Measurements from ENCODE around the gene ABHD1.
A peak's percentile ranks its signal among the peaks of the same experiment; 100 is the strongest.
"Not testable (repeated sequence)": the region's sequence is repeated elsewhere in the genome, so short reads cannot be mapped to it uniquely, and the experiment has no call there.

Gene ABHD1

DNA sequence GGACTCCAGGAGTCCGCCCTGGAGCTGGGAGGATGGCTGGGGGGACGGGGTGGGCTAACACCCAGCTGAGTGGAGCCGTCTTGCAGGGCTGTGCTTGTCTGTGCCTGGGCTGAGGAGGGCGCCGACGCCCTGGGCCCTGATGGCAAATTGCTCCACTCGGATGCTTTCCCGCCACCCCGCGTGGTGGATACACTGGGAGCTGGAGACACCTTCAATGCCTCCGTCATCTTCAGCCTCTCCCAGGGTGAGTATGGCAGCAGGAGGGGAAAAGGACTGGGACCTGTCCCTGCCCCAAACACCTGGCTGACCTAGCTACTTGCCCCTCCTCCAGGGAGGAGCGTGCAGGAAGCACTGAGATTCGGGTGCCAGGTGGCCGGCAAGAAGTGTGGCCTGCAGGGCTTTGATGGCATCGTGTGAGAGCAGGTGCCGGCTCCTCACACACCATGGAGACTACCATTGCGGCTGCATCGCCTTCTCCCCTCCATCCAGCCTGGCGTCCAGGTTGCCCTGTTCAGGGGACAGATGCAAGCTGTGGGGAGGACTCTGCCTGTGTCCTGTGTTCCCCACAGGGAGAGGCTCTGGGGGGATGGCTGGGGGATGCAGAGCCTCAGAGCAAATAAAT lies 24.2 kb upstream of the ABHD1 start:
- no peak for FAIRE-seq
- TF ChIP-seq TAF1 (IDR thresholded peaks at IDR 0.05; ENCODE audit: borderline replicate concordance, low read depth, low read length) (no peak), POLR2AphosphoS5 (IDR thresholded peaks at IDR 0.05; ENCODE audit: low read depth, low read length) (no peak), POLR2A (IDR thresholded peaks at IDR 0.05; ENCODE audit: low read depth, low read length) (no peak)
- no peak for DNase-seq (ENCODE audit: insufficient read length)

GRCh38 chr2:27100036-27100435 lies 23.6 kb upstream of the ABHD1 start:
- DNase-seq (ENCODE audit: insufficient read length), result no peak
- no peak for FAIRE-seq
- TF ChIP-seq POLR2A (IDR thresholded peaks at IDR 0.05; ENCODE audit: low read depth, low read length) (no peak), POLR2AphosphoS5 (IDR thresholded peaks at IDR 0.05; ENCODE audit: low read depth, low read length) (no peak), TAF1 (IDR thresholded peaks at IDR 0.05; ENCODE audit: borderline replicate concordance, low read depth, low read length) (no peak)

GRCh38 chr2:27102329-27102728 lies 21.3 kb upstream of the ABHD1 start:
- DNase-seq (ENCODE audit: insufficient read length), result no peak
- FAIRE-seq, result no peak
- TF ChIP-seq POLR2A (IDR thresholded peaks at IDR 0.05; ENCODE audit: low read depth, low read length) (no peak), POLR2AphosphoS5 (IDR thresholded peaks at IDR 0.05; ENCODE audit: low read depth, low read length) (no peak), TAF1 (IDR thresholded peaks at IDR 0.05; ENCODE audit: borderline replicate concordance, low read depth, low read length) (no peak)

DNA sequence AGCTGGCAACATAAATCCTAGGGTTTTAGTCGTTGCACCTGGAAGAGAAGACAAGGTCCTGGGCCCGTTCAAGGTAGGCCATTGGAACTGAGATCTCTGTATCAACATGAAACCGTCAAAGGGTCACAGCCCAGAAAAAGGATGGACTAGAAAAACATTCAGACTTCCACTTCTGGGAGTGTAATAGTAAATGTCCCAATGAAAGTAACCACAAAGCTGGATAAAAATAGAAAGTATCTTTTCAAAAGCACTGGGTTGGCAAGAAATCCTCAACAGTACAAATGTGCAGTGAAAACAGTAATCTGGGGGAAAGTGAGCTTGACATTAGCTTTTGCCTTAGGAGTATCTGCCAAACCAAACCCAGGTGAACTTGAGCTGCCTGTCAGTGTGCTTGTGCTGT lies 17.6 kb upstream of the ABHD1 start:
- TF ChIP-seq POLR2AphosphoS5 (IDR thresholded peaks at IDR 0.05; ENCODE audit: low read depth, low read length), result no peak
- TF ChIP-seq POLR2A (IDR thresholded peaks at IDR 0.05; ENCODE audit: low read depth, low read length), result no peak
- no peak for TF ChIP-seq TAF1 (IDR thresholded peaks at IDR 0.05; ENCODE audit: borderline replicate concordance, low read depth, low read length)
- FAIRE-seq (no peak), DNase-seq (ENCODE audit: insufficient read length) (no peak)

DNA sequence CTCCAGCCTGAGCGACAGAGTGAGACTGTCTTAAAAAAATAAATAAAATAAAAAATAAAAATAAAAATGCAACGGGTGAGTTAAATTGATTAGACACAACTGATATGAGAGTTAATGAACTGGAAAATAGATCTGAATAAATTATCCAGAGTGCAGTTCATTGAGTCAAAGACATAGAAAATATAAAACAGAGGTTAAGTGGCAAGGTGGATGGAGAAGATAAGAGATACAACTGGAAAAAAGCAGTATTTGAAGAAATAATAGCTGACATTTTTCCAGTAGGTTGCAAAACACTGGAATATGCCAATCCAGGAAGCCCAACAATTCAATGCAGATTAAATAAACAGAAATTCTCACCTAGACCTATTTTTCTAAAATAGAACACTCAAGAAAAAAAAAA lies 15.4 kb upstream of the ABHD1 start:
- no peak for FAIRE-seq
- TF ChIP-seq POLR2A (IDR thresholded peaks at IDR 0.05; ENCODE audit: low read depth, low read length) (no peak), TAF1 (IDR thresholded peaks at IDR 0.05; ENCODE audit: borderline replicate concordance, low read depth, low read length) (no peak)
- DNase-seq (ENCODE audit: insufficient read length), result no peak

GRCh38 chr2:27109083-27109482 lies 14.5 kb upstream of the ABHD1 start:
- TF ChIP-seq POLR2AphosphoS5 (IDR thresholded peaks at IDR 0.05; ENCODE audit: low read depth, low read length) (no peak), POLR2A (IDR thresholded peaks at IDR 0.05; ENCODE audit: low read depth, low read length) (no peak), TAF1 (IDR thresholded peaks at IDR 0.05; ENCODE audit: borderline replicate concordance, low read depth, low read length) (no peak)
- FAIRE-seq, result no peak
- no peak for DNase-seq (ENCODE audit: insufficient read length)

DNA sequence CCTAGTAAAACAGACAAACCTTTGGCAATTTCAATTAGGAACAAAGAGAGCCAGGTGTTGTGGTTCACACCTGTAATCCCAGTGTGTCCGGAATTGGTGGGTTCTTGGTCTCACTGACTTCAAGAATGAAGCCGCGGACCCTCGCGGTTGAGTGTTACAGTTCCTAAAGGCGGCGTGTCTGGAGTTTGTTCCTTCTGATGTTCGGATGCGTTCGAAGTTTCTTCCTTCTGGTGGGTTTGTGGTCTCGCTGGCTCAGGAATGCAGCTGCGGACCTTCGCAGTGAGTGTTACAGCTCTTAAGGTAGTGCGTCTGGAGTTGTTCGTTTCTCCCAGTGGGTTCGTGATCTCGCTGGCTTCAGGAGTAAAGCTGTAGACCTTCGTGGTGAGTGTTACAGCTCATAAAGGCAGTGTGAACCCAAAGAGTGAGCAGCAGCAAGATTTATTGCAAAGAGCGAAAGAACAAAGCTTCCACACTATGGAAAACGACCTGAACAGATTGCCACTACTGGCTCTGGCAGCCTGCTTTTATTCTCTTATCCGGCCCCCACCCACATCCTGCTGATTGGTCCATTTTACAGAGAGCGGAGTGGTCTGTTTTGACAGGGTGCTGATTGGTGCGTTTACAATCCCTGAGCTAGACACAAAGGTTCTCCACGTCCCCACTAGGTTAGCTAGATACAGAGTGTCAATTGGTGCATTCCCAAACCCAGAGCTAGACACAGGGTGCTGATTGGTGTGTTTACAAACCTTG lies 12.8 kb upstream of the ABHD1 start:
- DNase-seq (ENCODE audit: insufficient read length); FAIRE-seq: not testable (repeated sequence)

- FAIRE-seq; DNase-seq (ENCODE audit: insufficient read length): not testable (repeated sequence)
Observed at GRCh38 chr2:27111392-27112078, 12.1 kb upstream of the ABHD1 start.

DNA sequence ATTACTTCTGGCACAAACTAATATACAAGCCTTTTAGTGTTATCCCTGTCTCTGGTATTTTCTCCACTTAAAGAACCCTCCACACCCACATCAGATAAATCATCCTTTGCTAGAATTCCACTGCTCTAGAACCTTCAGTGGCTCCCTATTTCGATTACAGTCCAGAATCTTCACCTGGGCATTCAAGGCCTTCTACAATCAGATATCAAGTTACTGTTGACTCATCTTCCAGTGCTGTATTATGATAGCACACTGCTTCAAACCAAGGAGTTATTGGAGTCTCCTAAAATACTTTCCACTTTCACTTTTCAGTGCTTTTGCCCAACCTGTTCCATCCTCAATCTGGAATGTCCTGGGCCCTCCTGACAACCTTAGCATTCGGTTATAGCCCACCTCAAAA lies 8.1 kb upstream of the ABHD1 start:
- no peak for DNase-seq (ENCODE audit: insufficient read length)
- TF ChIP-seq POLR2A (IDR thresholded peaks at IDR 0.05; ENCODE audit: low read depth, low read length), result no peak
- TF ChIP-seq TAF1 (IDR thresholded peaks at IDR 0.05; ENCODE audit: borderline replicate concordance, low read depth, low read length), result no peak
- TF ChIP-seq POLR2AphosphoS5 (IDR thresholded peaks at IDR 0.05; ENCODE audit: low read depth, low read length), result no peak
- no peak for FAIRE-seq

- DNase-seq (ENCODE audit: insufficient read length), result no peak
- TF ChIP-seq POLR2AphosphoS5 (IDR thresholded peaks at IDR 0.05; ENCODE audit: low read depth, low read length), result no peak
- no peak for TF ChIP-seq POLR2A (IDR thresholded peaks at IDR 0.05; ENCODE audit: low read depth, low read length)
- TF ChIP-seq TAF1 (IDR thresholded peaks at IDR 0.05; ENCODE audit: borderline replicate concordance, low read depth, low read length), result no peak
- no peak for FAIRE-seq
Observed at GRCh38 chr2:27117995-27118524, 5.6 kb upstream of the ABHD1 start.

- no peak for TF ChIP-seq TAF1 (IDR thresholded peaks at IDR 0.05; ENCODE audit: borderline replicate concordance, low read depth, low read length)
- no peak for TF ChIP-seq POLR2A (IDR thresholded peaks at IDR 0.05; ENCODE audit: low read depth, low read length)
- TF ChIP-seq POLR2AphosphoS5 (IDR thresholded peaks at IDR 0.05; ENCODE audit: low read depth, low read length), result no peak
- no peak for DNase-seq (ENCODE audit: insufficient read length)
- peak; percentile 74 for FAIRE-seq
Observed at GRCh38 chr2:27118525-27119329, 4.9 kb upstream of the ABHD1 start, which contains the start of gene CGREF1. Gene CGREF1 (minus strand): TSS chr2:27119128. CDS start chr2:27104366, 14,762 bp downstream.

DNA sequence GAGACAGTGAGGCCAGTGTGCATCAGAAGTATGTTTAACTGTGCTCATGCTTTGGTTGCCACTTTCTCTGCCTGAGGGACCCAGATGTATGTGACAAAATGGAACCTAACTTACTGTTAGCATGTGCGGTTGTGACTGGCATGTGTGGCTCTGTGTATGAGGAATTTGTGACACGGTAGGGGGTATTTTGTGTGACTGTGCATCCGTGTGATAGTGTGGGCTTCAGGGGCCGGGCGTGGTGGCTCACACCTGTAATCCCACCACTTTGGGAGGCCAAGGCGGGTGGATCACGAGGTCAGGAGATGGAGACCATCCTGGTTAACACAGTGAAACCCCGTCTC lies 4.3 kb upstream of the ABHD1 start:
- DNase-seq (ENCODE audit: insufficient read length); FAIRE-seq: not testable (repeated sequence)

All from GM12892 (cell line).